Ishikawa (cell line): Measurements from ENCODE around the gene TBC1D5.

Experiments
- MAX ChIP-seq: IDR thresholded peaks from 2 replicates; pipeline ENCODE4 v1.6.1; 2012
- REST ChIP-seq: IDR thresholded peaks from 2 replicates; pipeline ENCODE4 v1.6.1; 2012; ENCODE audit warnings: low read depth, mild to moderate bottlenecking

GRCh38 chr3:17407576-17407975, 334.9 kb downstream of the TBC1D5 start:
- TF ChIP-seq REST (no peak), MAX (no peak)
